ENCODE data around the gene CMPK1.

CMPK1 gene

GRCh38 chr1:47416319-47417169 is 83.0 kb downstream of the CMPK1 start:
- Histone ChIP-seq H3K36me3 (ENCODE audit: control insufficient read depth, insufficient read depth, low read length) (no peaks in the 10 kb centered on the region), H3K27me3 (replicated peaks; ENCODE audit: control insufficient read depth, insufficient read depth, low read length, poor library complexity, severe bottlenecking) (peaks cover 5% of the 10 kb centered on the region), H3K9me3 (ENCODE audit: control insufficient read depth, low read length) (no peaks in the 10 kb centered on the region), H3K27ac (ENCODE audit: insufficient read depth, low read length, poor library complexity, severe bottlenecking) (no peak overlapping the region), H3K4me3 (ENCODE audit: insufficient read depth, low read depth, low read length, poor library complexity, severe bottlenecking) (peak overlapping the region; percentile 32), H3K4me1 (ENCODE audit: control insufficient read depth, insufficient read depth, low read length, poor library complexity, severe bottlenecking) (no peaks in the 10 kb centered on the region)
- no peak for DNase-seq

- no peaks in the 10 kb centered on the region for H3K36me3 ChIP-seq (ENCODE audit: control insufficient read depth, insufficient read depth, low read length)
- H3K27me3 ChIP-seq (replicated peaks; ENCODE audit: control insufficient read depth, insufficient read depth, low read length, poor library complexity, severe bottlenecking): peaks cover 5% of the 10 kb centered on the region
- H3K27ac ChIP-seq (ENCODE audit: insufficient read depth, low read length, poor library complexity, severe bottlenecking): no peak overlapping the region
- no peaks in the 10 kb centered on the region for H3K9me3 ChIP-seq (ENCODE audit: control insufficient read depth, low read length)
- DNase-seq: no peak
- no peaks in the 10 kb centered on the region for H3K4me1 ChIP-seq (ENCODE audit: control insufficient read depth, insufficient read depth, low read length, poor library complexity, severe bottlenecking)
- no peak overlapping the region for H3K4me3 ChIP-seq (ENCODE audit: insufficient read depth, low read depth, low read length, poor library complexity, severe bottlenecking)
These were observed 83.8 kb downstream of the CMPK1 start for GRCh38 chr1:47417170-47418044.

GRCh38 chr1:47418122-47418521 is 84.5 kb downstream of the CMPK1 start:
- DNase-seq: no peak
- peaks cover 5% of the 10 kb centered on the region for H3K27me3 ChIP-seq (replicated peaks; ENCODE audit: control insufficient read depth, insufficient read depth, low read length, poor library complexity, severe bottlenecking)

GRCh38 chr1:47418681-47419325 is 85.2 kb downstream of the CMPK1 start:
- H3K9me3 ChIP-seq (ENCODE audit: control insufficient read depth, low read length): no peaks in the 10 kb centered on the region
- H3K36me3 ChIP-seq (ENCODE audit: control insufficient read depth, insufficient read depth, low read length): no peaks in the 10 kb centered on the region
- DNase-seq: no peak
- H3K4me1 ChIP-seq (ENCODE audit: control insufficient read depth, insufficient read depth, low read length, poor library complexity, severe bottlenecking): no peaks in the 10 kb centered on the region
- no peak overlapping the region for H3K4me3 ChIP-seq (ENCODE audit: insufficient read depth, low read depth, low read length, poor library complexity, severe bottlenecking)
- H3K27ac ChIP-seq (ENCODE audit: insufficient read depth, low read length, poor library complexity, severe bottlenecking): no peak overlapping the region
- H3K27me3 ChIP-seq (replicated peaks; ENCODE audit: control insufficient read depth, insufficient read depth, low read length, poor library complexity, severe bottlenecking): peaks cover 5% of the 10 kb centered on the region

More at GRCh38 chr1:47418122-47418521, 84.5 kb downstream of the CMPK1 start:
- Histone ChIP-seq H3K4me1 (ENCODE audit: control insufficient read depth, insufficient read depth, low read length, poor library complexity, severe bottlenecking) (no peaks in the 10 kb centered on the region), H3K9me3 (ENCODE audit: control insufficient read depth, low read length) (no peaks in the 10 kb centered on the region), H3K36me3 (ENCODE audit: control insufficient read depth, insufficient read depth, low read length) (no peaks in the 10 kb centered on the region), H3K27ac (ENCODE audit: insufficient read depth, low read length, poor library complexity, severe bottlenecking) (no peak overlapping the region), H3K4me3 (ENCODE audit: insufficient read depth, low read depth, low read length, poor library complexity, severe bottlenecking) (no peak overlapping the region)

- peaks cover 5% of the 10 kb centered on the region for H3K27me3 ChIP-seq (replicated peaks; ENCODE audit: control insufficient read depth, insufficient read depth, low read length, poor library complexity, severe bottlenecking)
These were observed 87.0 kb downstream of the CMPK1 start for GRCh38 chr1:47420547-47420946.

GRCh38 chr1:47423872-47424271 is 90.3 kb downstream of the CMPK1 start:
- DNase-seq: no peak
- Histone ChIP-seq H3K27ac (ENCODE audit: insufficient read depth, low read length, poor library complexity, severe bottlenecking) (no peak overlapping the region), H3K36me3 (ENCODE audit: control insufficient read depth, insufficient read depth, low read length) (no peaks in the 10 kb centered on the region), H3K27me3 (replicated peaks; ENCODE audit: control insufficient read depth, insufficient read depth, low read length, poor library complexity, severe bottlenecking) (no peaks in the 10 kb centered on the region), H3K4me1 (ENCODE audit: control insufficient read depth, insufficient read depth, low read length, poor library complexity, severe bottlenecking) (no peaks in the 10 kb centered on the region), H3K9me3 (ENCODE audit: control insufficient read depth, low read length) (no peaks in the 10 kb centered on the region), H3K4me3 (ENCODE audit: insufficient read depth, low read depth, low read length, poor library complexity, severe bottlenecking) (no peak overlapping the region)

More at GRCh38 chr1:47420547-47420946, 87.0 kb downstream of the CMPK1 start:
- Histone ChIP-seq H3K4me1 (ENCODE audit: control insufficient read depth, insufficient read depth, low read length, poor library complexity, severe bottlenecking) (no peaks in the 10 kb centered on the region), H3K36me3 (ENCODE audit: control insufficient read depth, insufficient read depth, low read length) (no peaks in the 10 kb centered on the region), H3K4me3 (ENCODE audit: insufficient read depth, low read depth, low read length, poor library complexity, severe bottlenecking) (no peak overlapping the region), H3K27ac (ENCODE audit: insufficient read depth, low read length, poor library complexity, severe bottlenecking) (no peak overlapping the region), H3K9me3 (ENCODE audit: control insufficient read depth, low read length) (no peaks in the 10 kb centered on the region)
- DNase-seq: no peak

GRCh38 chr1:47424336-47424982 is 90.9 kb downstream of the CMPK1 start:
- Histone ChIP-seq H3K36me3 (ENCODE audit: control insufficient read depth, insufficient read depth, low read length) (no peaks in the 10 kb centered on the region), H3K9me3 (ENCODE audit: control insufficient read depth, low read length) (no peaks in the 10 kb centered on the region), H3K4me3 (ENCODE audit: insufficient read depth, low read depth, low read length, poor library complexity, severe bottlenecking) (no peak overlapping the region), H3K27ac (ENCODE audit: insufficient read depth, low read length, poor library complexity, severe bottlenecking) (no peak overlapping the region), H3K27me3 (replicated peaks; ENCODE audit: control insufficient read depth, insufficient read depth, low read length, poor library complexity, severe bottlenecking) (no peaks in the 10 kb centered on the region), H3K4me1 (ENCODE audit: control insufficient read depth, insufficient read depth, low read length, poor library complexity, severe bottlenecking) (no peaks in the 10 kb centered on the region)
- no peak for DNase-seq
